Osteocyte (in vitro differentiated cells): ENCODE measurements around the gene TAC4. TPM values are rescaled to one million over a fixed set of nuclear protein-coding genes. Genes with fewer than 3 reads are reported as not detected.
A peak's percentile ranks its signal among the peaks of the same experiment; 100 is the strongest.

Experiments
- DNase-seq: peaks from one replicate; pipeline ENCODE4 v3.0.0; 2021; ENCODE audit warnings: mixed read lengths; ENCODE audit not compliant: unreplicated experiment; ENCODE audit errors: extremely low spot score
- H3K27ac Mint-ChIP-seq: one replicate; pipeline ENCODE4 v1.8.0; 2021; ENCODE audit warnings: mild to moderate bottlenecking, mixed read lengths; ENCODE audit not compliant: unreplicated experiment
- H3K27me3 Mint-ChIP-seq: one replicate; pipeline ENCODE4 v1.8.0; 2021; ENCODE audit warnings: mixed read lengths; ENCODE audit not compliant: unreplicated experiment
- H3K36me3 Mint-ChIP-seq: one replicate; pipeline ENCODE4 v1.8.0; 2021; ENCODE audit warnings: mixed read lengths; ENCODE audit not compliant: unreplicated experiment
- H3K4me1 Mint-ChIP-seq: one replicate; pipeline ENCODE4 v1.8.0; 2021; ENCODE audit warnings: mixed read lengths; ENCODE audit not compliant: unreplicated experiment
- H3K4me3 Mint-ChIP-seq: one replicate; pipeline ENCODE4 v1.8.0; 2021; ENCODE audit warnings: mild to moderate bottlenecking, moderate library complexity, mixed read lengths; ENCODE audit not compliant: unreplicated experiment
- H3K9me3 Mint-ChIP-seq: one replicate; pipeline ENCODE4 v1.8.0; 2021; ENCODE audit warnings: mixed read lengths; ENCODE audit not compliant: unreplicated experiment
- total RNA-seq: library from RNA; stranded (reverse); gene quantifications from 2 replicates; pipeline ENCODE4 v1.2.1, GENCODE V29; 2021
- TF ChIP-seq, protein P1 (sequence below): fragments of 200-600 bp; sonication (generic); IDR thresholded peaks from 2 replicates; pipeline ENCODE4 v1.5.0; 2021; ENCODE audit warnings: antibody characterized with exemption, mild to moderate bottlenecking, moderate library complexity

TAC4 gene
- total RNA-seq, 1 donor from 2014 or later = not detected

DNA sequence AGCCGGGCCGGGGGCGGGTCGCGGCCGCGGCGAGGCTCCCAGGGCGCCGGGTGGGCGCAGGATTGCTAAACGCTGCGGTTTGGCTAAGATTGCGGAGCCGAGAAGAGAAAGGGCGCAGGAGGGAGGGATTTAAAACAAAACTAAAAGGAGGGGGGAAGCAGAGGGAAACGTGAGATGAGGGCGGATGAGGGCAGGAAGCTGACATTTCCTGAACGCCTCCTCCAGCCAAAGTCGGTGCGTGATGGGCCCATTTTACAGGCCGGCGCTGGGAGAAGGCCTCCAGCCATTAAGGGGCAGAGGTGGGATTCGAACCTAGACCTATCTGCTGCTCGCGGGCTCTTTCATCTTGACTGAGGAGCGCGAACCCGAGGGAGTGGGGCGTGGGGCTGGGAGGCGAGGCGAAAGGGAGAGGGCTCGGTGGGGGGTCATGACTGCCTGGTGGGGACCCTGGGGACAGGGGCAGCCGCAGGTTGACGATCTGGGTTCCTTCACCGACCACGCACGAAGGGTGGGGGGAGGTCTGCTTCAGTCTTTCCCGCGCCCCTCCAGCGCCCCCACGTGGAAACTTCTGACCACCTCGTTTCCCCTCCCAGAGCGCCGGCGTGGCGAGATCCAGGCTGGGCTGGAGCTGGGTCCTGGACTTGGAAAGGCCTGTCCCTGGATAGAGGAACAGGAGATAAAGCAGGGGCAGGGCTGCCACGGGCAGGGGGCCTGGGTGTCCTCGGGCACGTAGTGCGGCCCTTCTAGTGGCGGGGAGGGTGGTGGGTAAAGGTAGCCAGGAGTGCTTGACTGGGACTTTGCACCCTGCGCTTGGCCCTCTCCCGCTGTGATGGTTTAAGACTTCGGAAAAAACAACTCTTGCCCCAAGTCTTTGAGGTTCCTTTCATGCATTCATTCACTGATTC is 3.8 kb upstream of the TAC4 start:
- TF ChIP-seq, protein P1, sequence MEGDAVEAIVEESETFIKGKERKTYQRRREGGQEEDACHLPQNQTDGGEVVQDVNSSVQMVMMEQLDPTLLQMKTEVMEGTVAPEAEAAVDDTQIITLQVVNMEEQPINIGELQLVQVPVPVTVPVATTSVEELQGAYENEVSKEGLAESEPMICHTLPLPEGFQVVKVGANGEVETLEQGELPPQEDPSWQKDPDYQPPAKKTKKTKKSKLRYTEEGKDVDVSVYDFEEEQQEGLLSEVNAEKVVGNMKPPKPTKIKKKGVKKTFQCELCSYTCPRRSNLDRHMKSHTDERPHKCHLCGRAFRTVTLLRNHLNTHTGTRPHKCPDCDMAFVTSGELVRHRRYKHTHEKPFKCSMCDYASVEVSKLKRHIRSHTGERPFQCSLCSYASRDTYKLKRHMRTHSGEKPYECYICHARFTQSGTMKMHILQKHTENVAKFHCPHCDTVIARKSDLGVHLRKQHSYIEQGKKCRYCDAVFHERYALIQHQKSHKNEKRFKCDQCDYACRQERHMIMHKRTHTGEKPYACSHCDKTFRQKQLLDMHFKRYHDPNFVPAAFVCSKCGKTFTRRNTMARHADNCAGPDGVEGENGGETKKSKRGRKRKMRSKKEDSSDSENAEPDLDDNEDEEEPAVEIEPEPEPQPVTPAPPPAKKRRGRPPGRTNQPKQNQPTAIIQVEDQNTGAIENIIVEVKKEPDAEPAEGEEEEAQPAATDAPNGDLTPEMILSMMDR = peak; percentile 83
- H3K9me3 Mint-ChIP-seq = no peaks in the 10 kb centered on the region
- DNase-seq = peak; percentile 94
- peak overlapping the region; percentile 81 for H3K4me3 Mint-ChIP-seq
- no peaks in the 10 kb centered on the region for H3K36me3 Mint-ChIP-seq
- peak overlapping the region; percentile 84 for H3K27ac Mint-ChIP-seq
- peaks cover 25% of the 10 kb centered on the region for H3K27me3 Mint-ChIP-seq
- peaks cover 8% of the 10 kb centered on the region for H3K4me1 Mint-ChIP-seq

DNA sequence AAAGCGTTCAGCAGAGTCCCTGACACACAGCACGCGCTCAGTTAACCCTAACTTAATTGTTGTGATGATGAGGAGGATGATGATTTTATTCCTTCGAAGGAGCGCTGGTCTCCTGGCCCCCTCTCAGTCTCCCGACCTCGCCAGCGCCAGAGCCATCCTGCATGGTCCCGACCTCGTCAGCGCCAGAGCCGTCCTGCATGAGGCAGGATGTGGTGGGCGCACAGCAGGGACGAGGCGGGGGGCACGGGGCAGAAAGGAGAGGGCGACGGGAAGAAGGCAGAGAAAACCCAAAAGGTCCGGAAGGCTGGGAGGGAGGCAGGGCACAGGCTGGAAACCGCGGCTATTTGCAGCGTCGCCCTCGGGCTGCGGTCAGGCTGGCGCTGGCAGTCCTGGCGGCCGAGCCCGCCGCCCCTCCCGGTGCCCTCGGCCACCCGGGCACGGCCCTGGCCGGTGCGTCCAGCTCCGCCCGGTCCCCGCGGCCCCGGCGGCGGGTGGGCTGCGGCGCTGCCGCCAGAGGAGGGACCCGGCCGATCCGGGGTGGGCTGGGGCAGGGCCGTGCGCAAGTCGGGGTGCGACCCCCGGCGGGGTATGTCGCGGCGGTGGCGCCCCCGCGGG is 3.0 kb upstream of the TAC4 start:
- Mint-ChIP-seq H3K9me3 (no peaks in the 10 kb centered on the region), H3K27me3 (peaks cover 23% of the 10 kb centered on the region), H3K27ac (peak overlapping the region; percentile 38), H3K4me1 (peaks cover 8% of the 10 kb centered on the region), H3K36me3 (no peaks in the 10 kb centered on the region), H3K4me3 (peak overlapping the region; percentile 80)
- DNase-seq = no peak
- TF ChIP-seq, protein P1 = no peak

- TF ChIP-seq, protein P1 = no peak
- DNase-seq = no peak
- no peaks in the 10 kb centered on the region for H3K36me3 Mint-ChIP-seq
- peaks cover 17% of the 10 kb centered on the region for H3K27me3 Mint-ChIP-seq
- H3K4me1 Mint-ChIP-seq = peaks cover 11% of the 10 kb centered on the region
- no peaks in the 10 kb centered on the region for H3K9me3 Mint-ChIP-seq
- peak overlapping the region; percentile 80 for H3K4me3 Mint-ChIP-seq
- H3K27ac Mint-ChIP-seq = no peak overlapping the region
These were observed 2.3 kb upstream of the TAC4 start for GRCh38 chr17:49850218-49850610.

GRCh38 chr17:49848739-49849138 is 870 bp upstream of the TAC4 start:
- Mint-ChIP-seq H3K9me3 (no peaks in the 10 kb centered on the region), H3K27me3 (peaks cover 5% of the 10 kb centered on the region), H3K27ac (no peak overlapping the region), H3K4me1 (peaks cover 13% of the 10 kb centered on the region), H3K36me3 (no peaks in the 10 kb centered on the region), H3K4me3 (no peak overlapping the region)
- no peak for DNase-seq
- TF ChIP-seq, protein P1 = no peak
